PFSK-1 (cell line): ENCODE data around the gene CTIF.
A peak's percentile ranks its signal among the peaks of the same experiment; 100 is the strongest.

Experiments
- FOXP2 ChIP-seq: optimal IDR thresholded peaks from 2 replicates; pipeline ENCODE3; 2011; ENCODE audit warnings: borderline replicate concordance, control low read depth, inconsistent platforms; ENCODE audit not compliant: insufficient read depth; ENCODE audit errors: extremely low read length, extremely low read depth
- POLR2AphosphoS5 ChIP-seq: IDR thresholded peaks from 2 replicates; pipeline ENCODE4 v1.6.1; 2012; ENCODE audit warnings: low read depth, mild to moderate bottlenecking, control low read depth, low read length, moderate library complexity
- REST ChIP-seq, 2 experiments: IDR thresholded peaks; 2 replicates each; pipeline versions ENCODE4 v1.6.1 to v1.8.0; 2011 to 2012; ENCODE audit warnings: low read depth in 2 of 2, low read length in 2 of 2, control low read depth in 1 of 2, inconsistent platforms in 1 of 2, mild to moderate bottlenecking in 1 of 2, moderate library complexity in 1 of 2; ENCODE audit not compliant: insufficient read depth in 1 of 2
- SIN3A ChIP-seq: IDR thresholded peaks from 2 replicates; pipeline ENCODE4 v1.6.1; 2012; ENCODE audit warnings: mild to moderate bottlenecking, low read length, moderate library complexity, borderline replicate concordance; ENCODE audit not compliant: insufficient read depth
- TAF1 ChIP-seq: IDR thresholded peaks from 2 replicates; pipeline ENCODE4 v1.6.1; 2012; ENCODE audit warnings: low read length, control low read depth, borderline replicate concordance; ENCODE audit not compliant: insufficient read depth

CTIF gene

GRCh38 chr18:48834413-48835031 lies 295.7 kb downstream of the CTIF start:
- TF ChIP-seq POLR2AphosphoS5 (no peak), TAF1 (peak; percentile 50; the same call in 1 of the 2 replicates), REST (IDR thresholded peaks at IDR 0.05; ENCODE audit: insufficient read depth in 1 of 2, low read depth in 2 of 2, low read length in 2 of 2) (peak in 1 of 2 experiments; percentile 36; a peak in 1 of 4 replicates), FOXP2 (peak; percentile 83), SIN3A (peak; percentile 48; the same call in 1 of the 2 replicates)

- TF ChIP-seq POLR2AphosphoS5 (no peak), TAF1 (no peak), REST (IDR thresholded peaks at IDR 0.05; ENCODE audit: insufficient read depth in 1 of 2, low read depth in 2 of 2, low read length in 2 of 2) (no peak), FOXP2 (no peak), SIN3A (no peak)
Measured at GRCh38 chr18:48835119-48835518, 296.3 kb downstream of the CTIF start.

- TF ChIP-seq REST (IDR thresholded peaks at IDR 0.05; ENCODE audit: insufficient read depth in 1 of 2, low read depth in 2 of 2, low read length in 2 of 2) (no peak), FOXP2 (no peak), TAF1 (no peak), SIN3A (no peak), POLR2AphosphoS5 (no peak)
Measured at GRCh38 chr18:48835745-48836170, 296.9 kb downstream of the CTIF start.

GRCh38 chr18:48836231-48836805 lies 297.5 kb downstream of the CTIF start:
- TF ChIP-seq REST (IDR thresholded peaks at IDR 0.05; ENCODE audit: insufficient read depth in 1 of 2, low read depth in 2 of 2, low read length in 2 of 2) (no peak), FOXP2 (no peak), POLR2AphosphoS5 (no peak), TAF1 (no peak), SIN3A (no peak)
